K562 (cell line): ENCODE results near the gene NEUROG1. TPM values are rescaled to one million over a fixed set of nuclear protein-coding genes. Genes with fewer than 3 reads are reported as not detected.

Source experiments
- ATAC-seq: fragments of 200-7000 bp; cut with Tn5 transposase; 3 replicates; pipeline ENCODE4 v1.9.1; 2020; ENCODE audit warnings: moderate library complexity
- BruUV-seq: library from RNA; stranded (reverse); fragments of 400-500 nt; replicated peaks from 2 replicates; lab custom pipeline; 2021; lab: Mats Ljungman, UMichigan
- CTCF ChIA-PET: fragments of 300-600 bp; formaldehyde crosslinking; extraction: SDS; loops from one replicate; lab custom pipeline; 2021; ENCODE audit warnings: low intra/inter-chr PET ratio; lab: Yijun Ruan, JAX
- POLR2A ChIA-PET: fragments of 300-600, 350-650 bp; sonication (Branson Sonifier 250); formaldehyde crosslinking; extraction: SDS; loops from one replicate; lab custom pipeline; 2021; ENCODE audit warnings: antibody characterized with exemption, inconsistent platforms; lab: Yijun Ruan, JAX
- DNase-seq, 4 experiments: peaks; one replicate each; pipeline versions ENCODE4 v3.0.0 to v3.0.0-alpha.2; 2011 to 2018; ENCODE audit warnings: low spot score in 3 of 4, mixed read lengths in 3 of 4; ENCODE audit errors: extremely low read depth in 1 of 4
- FAIRE-seq: peaks from 2 replicates; lab custom pipeline; 2011; peaks lifted over from hg19 to GRCh38; lab: Jason Lieb, UNC
- H2AFZ ChIP-seq: 2 replicates; pipeline ENCODE4 v1.6.0; 2011; ENCODE audit warnings: low read depth, low read length, control low read depth, inconsistent platforms
- H3K27ac ChIP-seq: fragments of 200-600 bp; 3 replicates; pipeline ENCODE4 v1.8.0; 2011; ENCODE audit warnings: low read depth, mild to moderate bottlenecking, control low read depth, inconsistent platforms, low read length, moderate library complexity, mixed read lengths; ENCODE audit errors: extremely low read depth
- H3K27me3 ChIP-seq, 2 experiments: fragments of 300-600 bp in 1 of 2; 2 replicates in 1 of 2; 3 replicates in 1 of 2; pipeline versions ENCODE4 v1.6.0 to v1.8.0; 2011; ENCODE audit warnings: inconsistent platforms in 2 of 2, low read length in 2 of 2, mild to moderate bottlenecking in 1 of 2, mixed read lengths in 1 of 2, moderate library complexity in 1 of 2; ENCODE audit not compliant: control insufficient read depth in 2 of 2, insufficient read depth in 2 of 2
- H3K36me3 ChIP-seq: fragments of 300-600 bp; 3 replicates; pipeline ENCODE4 v1.8.0; 2011; ENCODE audit warnings: mild to moderate bottlenecking, low read length, inconsistent platforms; ENCODE audit not compliant: control insufficient read depth, insufficient read depth
- H3K4me1 ChIP-seq, 2 experiments: fragments of 200-600 bp in 1 of 2; replicated peaks in 1 of 2; 2 replicates in 1 of 2; 3 replicates in 1 of 2; pipeline versions ENCODE4 v1.5.1 to v1.8.0; 2011; ENCODE audit warnings: inconsistent platforms in 2 of 2, low read length in 2 of 2, mild to moderate bottlenecking in 1 of 2, mixed read lengths in 1 of 2, moderate library complexity in 1 of 2; ENCODE audit not compliant: control insufficient read depth in 2 of 2, insufficient read depth in 2 of 2
- H3K4me2 ChIP-seq: 2 replicates; pipeline ENCODE4 v1.6.1; 2011; ENCODE audit warnings: low read length, control low read depth, inconsistent platforms, mixed read lengths; ENCODE audit not compliant: insufficient read depth
- H3K4me3 ChIP-seq: fragments of 200-600 bp; sonication (generic), shearing (Covaris generic); 2 replicates; pipeline ENCODE4 v1.5.1; 2016; ENCODE audit warnings: control low read depth, inconsistent platforms
- H3K79me2 ChIP-seq: fragments of 200-600 bp; 3 replicates; pipeline ENCODE4 v1.8.0; 2011; ENCODE audit warnings: low read length, inconsistent platforms; ENCODE audit not compliant: control insufficient read depth, insufficient read depth
- H3K9ac ChIP-seq, 2 experiments: 2 replicates each; pipeline versions ENCODE4 v1.6.0 to v1.6.1; 2011; ENCODE audit warnings: low read depth in 2 of 2, low read length in 2 of 2, control low read depth in 1 of 2, inconsistent platforms in 1 of 2, mild to moderate bottlenecking in 1 of 2, mixed read lengths in 1 of 2; ENCODE audit not compliant: insufficient read depth in 1 of 2
- H3K9me1 ChIP-seq: one replicate; pipeline ENCODE4 v1.6.0; 2011; ENCODE audit warnings: inconsistent platforms, mild to moderate bottlenecking, low read length, moderate library complexity; ENCODE audit not compliant: control insufficient read depth, insufficient read depth
- H3K9me3 ChIP-seq: replicated peaks from 2 replicates; pipeline ENCODE4 v1.5.1; 2011; ENCODE audit warnings: low read depth, low read length, inconsistent platforms; ENCODE audit not compliant: control insufficient read depth, insufficient read depth
- H4K20me1 ChIP-seq: replicated peaks from 2 replicates; pipeline ENCODE4 v1.6.1; 2011; ENCODE audit warnings: low read length, inconsistent platforms, mixed read lengths; ENCODE audit not compliant: control insufficient read depth, insufficient read depth
- ADNP ChIP-seq: fragments of 200-800 bp; sonication (Bioruptor generic); IDR thresholded peaks from 2 replicates; pipeline ENCODE4 v1.6.1; 2016; ENCODE audit warnings: missing genetic modification characterization, missing compliant biosample characterization
- CSDE1 ChIP-seq, 2 experiments: fragments of 450-650 bp; IDR thresholded peaks; 2 replicates each; pipeline ENCODE4 v1.6.1; 2016; ENCODE audit warnings: mild to moderate bottlenecking in 1 of 2
- CUX1 ChIP-seq: fragments of 200-800 bp; sonication (Bioruptor generic); IDR thresholded peaks from 2 replicates; pipeline ENCODE4 v1.6.1; 2016; ENCODE audit warnings: missing genetic modification characterization, missing compliant biosample characterization
- DLX4 ChIP-seq: fragments of 250-450 bp; sonication (Bioruptor Pico); IDR thresholded peaks from 2 replicates; pipeline ENCODE4 v1.6.1; 2021; ENCODE audit warnings: mild to moderate bottlenecking
- FOXP4 ChIP-seq: sonication (generic); formaldehyde crosslinking; IDR thresholded peaks from 2 replicates; pipeline ENCODE4 v1.8.0; 2022; ENCODE audit warnings: mild to moderate bottlenecking, missing genetic modification reagents, borderline replicate concordance
- MBD1 ChIP-seq: fragments of 250-450 bp; sonication (Bioruptor Pico); IDR thresholded peaks from 2 replicates; pipeline ENCODE4 v1.8.0; 2022; ENCODE audit warnings: inconsistent platforms
- RBM17 ChIP-seq: fragments of 200-400 bp; formaldehyde crosslinking; IDR thresholded peaks from 2 replicates; pipeline ENCODE4 v1.6.1; 2017; ENCODE audit warnings: low read depth, mild to moderate bottlenecking, low read length, borderline replicate concordance
- SMAD2 ChIP-seq: fragments of 150-350 bp; IDR thresholded peaks from 2 replicates; pipeline ENCODE4 v1.6.1; 2014; ENCODE audit warnings: low read depth, mild to moderate bottlenecking, low read length
- STAG1 ChIP-seq: sonication (generic); formaldehyde crosslinking; IDR thresholded peaks from 2 replicates; pipeline ENCODE4 v1.5.0; 2020; ENCODE audit warnings: missing genetic modification reagents, borderline replicate concordance
- STAT5B ChIP-seq: fragments of 250-450 bp; sonication (Bioruptor Pico); IDR thresholded peaks from 2 replicates; pipeline ENCODE4 v1.8.0; 2021; ENCODE audit warnings: mild to moderate bottlenecking, inconsistent platforms
- THRA ChIP-seq: fragments of 450-650 bp; IDR thresholded peaks from 2 replicates; pipeline ENCODE4 v1.6.1; 2017; ENCODE audit warnings: mild to moderate bottlenecking, moderate library complexity
- WGBS: fragments of 100-300 bp; shearing (Covaris generic); methylation state at CpG from one replicate; pipeline ENCODE4 v1.1.6; 2016; ENCODE audit warnings: low coverage, mixed read lengths; ENCODE audit not compliant: insufficient coverage; ENCODE audit errors: missing lambda C conversion rate; 5-methylcytosine and 5-hydroxymethylcytosine counted together
- in situ Hi-C: fragments of 300-500 bp; cut with MboI; formaldehyde crosslinking; loops from 4 replicates; pipeline ENCODE4 v1.15.0; 2018; ENCODE audit warnings: inconsistent platforms, mixed read lengths
- intact Hi-C: fragments of 100-400 bp; cut with micrococcal nuclease; formaldehyde crosslinking; loops from 2 replicates; pipeline ENCODE4 v1.14.2; 2022
- polyA plus RNA-seq, 8 experiments: library from polyadenylated mRNA; depleted of rRNA in 4 of 8; stranded (reverse) in 5 of 8; unstranded in 3 of 8; fragments of >200 nt; fragmentation: Nextera tagmentation in 2 of 8; fragmentation: Illumina TruSeq in 1 of 8; extraction: Ambion mirVana in 2 of 8; extraction: Trizol in 1 of 8; gene quantifications; 2 replicates each; pipeline versions ENCODE4 v1.2.1 to v1.2.3, GENCODE V29; 2011 to 2014; ENCODE audit warnings: inconsistent platforms in 1 of 8, missing spikeins in 1 of 8
- total RNA-seq, 7 experiments: library from RNA; depleted of rRNA in 6 of 7; stranded (reverse); fragments of >200 nt in 6 of 7; fragmentation: Illumina TruSeq in 2 of 7; extraction: Trizol in 2 of 7; gene quantifications; 2 replicates each; pipeline versions ENCODE4 v1.2.1 to v1.2.3, GENCODE V29; 2011 to 2021; ENCODE audit warnings: low replicate concordance in 1 of 7

The NEUROG1 gene
- total and polyA plus RNA-seq, 9 of the 15 experiments (the other 6 are each of a cell fraction or from before 2014, with no cell fraction given) = not detected

- WGBS = 12% methylated on average over 9 of the region's 9 CpGs
- H3K79me2 ChIP-seq = no peaks in the 10 kb centered on the region
- no peaks in the 10 kb centered on the region for H3K36me3 ChIP-seq
- H3K27me3 ChIP-seq = peaks cover 2 to 26% of the 10 kb centered on the region in 2 experiments; a peak in 3 of 5 replicates
- DNase-seq = no peak
- H3K4me1 ChIP-seq = peaks cover 0 to under 1% of the 10 kb centered on the region in 2 experiments; a peak in 2 of 5 replicates
- no peak for ATAC-seq
- POLR2A ChIA-PET = no interaction called here
- no peak overlapping the region for H3K27ac ChIP-seq
- CTCF ChIA-PET = no interaction called here
- H3K4me3 ChIP-seq = no peak overlapping the region
- FAIRE-seq = no peak
- no peaks in the 10 kb centered on the region for H3K9me3 ChIP-seq
- intact Hi-C loops (no loop called here), in situ Hi-C loops (no loop called here)
- no peaks in the 10 kb centered on the region for H3K9me1 ChIP-seq
- no TSS peak for BruUV-seq
- H2AFZ ChIP-seq = no peak overlapping the region
- H3K4me2 ChIP-seq = no peak overlapping the region
- H3K9ac ChIP-seq = no peak overlapping the region
- 0 out of 2 replicates have a peak, but pooled peaks cover 3% of the 10 kb centered on the region for H4K20me1 ChIP-seq
- TF ChIP-seq CUX1 (CRISPR knock-in tag) (no peak), THRA (no peak), STAG1 (CRISPR knock-in tag) (no peak), ADNP (no peak), SMAD2 (no peak), DLX4 (CRISPR knock-in tag) (no peak), RBM17 (no peak), MBD1 (no peak), STAT5B (no peak), FOXP4 (CRISPR knock-in tag) (no peak), CSDE1 (IDR thresholded peaks at IDR 0.05) (no peak)
These were observed 36.1 kb upstream of the NEUROG1 start for GRCh38 chr5:135571902-135572301.
